ENCODE measurements around the gene INSYN1. TPM values are rescaled to one million over a fixed set of nuclear protein-coding genes. Genes with fewer than 3 reads are reported as not detected.

The INSYN1 gene
- total RNA-seq, 1 experiment from 2014 or later, result not detected

GRCh38 chr15:73784291-73784690 lies 31.1 kb upstream of the INSYN1 start:
- Histone ChIP-seq H3K27ac (ENCODE audit: low read length) (no peak overlapping the region), H3K9ac (ENCODE audit: low read length) (no peak overlapping the region), H3K4me2 (ENCODE audit: low read length) (no peak overlapping the region), H2AFZ (ENCODE audit: low read length) (no peak overlapping the region), H3K9me2 (replicated peaks; ENCODE audit: low read length) (no peaks in the 10 kb centered on the region), H3K79me2 (ENCODE audit: low read length) (no peaks in the 10 kb centered on the region), H3K9me3 (ENCODE audit: low read length) (no peaks in the 10 kb centered on the region), H3K36me3 (ENCODE audit: low read depth, low read length) (no peaks in the 10 kb centered on the region), H3K4me1 (ENCODE audit: insufficient read depth, low read length) (no peaks in the 10 kb centered on the region), H3K4me3 (ENCODE audit: low read length) (no peak overlapping the region), H4K20me1 (ENCODE audit: low read length) (no peaks in the 10 kb centered on the region), H3K27me3 (ENCODE audit: low read length) (no peaks in the 10 kb centered on the region), H3F3A (ENCODE audit: low read length, unreplicated experiment) (no peaks in the 10 kb centered on the region)
- DNase-seq (no peak), ATAC-seq (no peak)
- no peak for TF ChIP-seq EZH2phosphoT487 (IDR thresholded peaks at IDR 0.05; ENCODE audit: borderline replicate concordance, low read length)
- TF ChIP-seq CTCF (conservative IDR thresholded peaks at IDR 0.05; ENCODE audit: low read depth, low read length), result no peak
- TF ChIP-seq EZH2 (IDR thresholded peaks at IDR 0.05; ENCODE audit: low read length, unreplicated experiment), result no peak
- POLR2A ChIA-PET (ENCODE audit: unreplicated experiment), result no interaction called here
- no TSS peak for BruUV-seq (replicated peaks)
- CTCF ChIA-PET, result no interaction called here
- intact Hi-C loops (cut with micrococcal nuclease), result no loop called here

- Histone ChIP-seq H3K36me3 (ENCODE audit: low read depth, low read length) (no peaks in the 10 kb centered on the region), H3K4me2 (ENCODE audit: low read length) (no peak overlapping the region), H4K20me1 (ENCODE audit: low read length) (no peaks in the 10 kb centered on the region), H3K9ac (ENCODE audit: low read length) (no peak overlapping the region), H3K9me2 (replicated peaks; ENCODE audit: low read length) (no peaks in the 10 kb centered on the region), H3K27ac (ENCODE audit: low read length) (no peak overlapping the region), H3K4me1 (ENCODE audit: insufficient read depth, low read length) (no peaks in the 10 kb centered on the region), H3K79me2 (ENCODE audit: low read length) (no peaks in the 10 kb centered on the region), H3F3A (ENCODE audit: low read length, unreplicated experiment) (no peaks in the 10 kb centered on the region), H3K27me3 (ENCODE audit: low read length) (no peaks in the 10 kb centered on the region), H3K4me3 (ENCODE audit: low read length) (no peak overlapping the region), H2AFZ (ENCODE audit: low read length) (no peak overlapping the region), H3K9me3 (ENCODE audit: low read length) (no peaks in the 10 kb centered on the region)
- TF ChIP-seq EZH2phosphoT487 (IDR thresholded peaks at IDR 0.05; ENCODE audit: borderline replicate concordance, low read length), result no peak
- no peak for TF ChIP-seq CTCF (conservative IDR thresholded peaks at IDR 0.05; ENCODE audit: low read depth, low read length)
- TF ChIP-seq EZH2 (IDR thresholded peaks at IDR 0.05; ENCODE audit: low read length, unreplicated experiment), result no peak
- ATAC-seq (no peak), DNase-seq (no peak)
- ChIA-PET POLR2A (ENCODE audit: unreplicated experiment) (no interaction called here), CTCF (no interaction called here)
- intact Hi-C loops (cut with micrococcal nuclease), result no loop called here
- no TSS peak for BruUV-seq (replicated peaks)
These were observed 29.3 kb upstream of the INSYN1 start for GRCh38 chr15:73782344-73782959.

DNA sequence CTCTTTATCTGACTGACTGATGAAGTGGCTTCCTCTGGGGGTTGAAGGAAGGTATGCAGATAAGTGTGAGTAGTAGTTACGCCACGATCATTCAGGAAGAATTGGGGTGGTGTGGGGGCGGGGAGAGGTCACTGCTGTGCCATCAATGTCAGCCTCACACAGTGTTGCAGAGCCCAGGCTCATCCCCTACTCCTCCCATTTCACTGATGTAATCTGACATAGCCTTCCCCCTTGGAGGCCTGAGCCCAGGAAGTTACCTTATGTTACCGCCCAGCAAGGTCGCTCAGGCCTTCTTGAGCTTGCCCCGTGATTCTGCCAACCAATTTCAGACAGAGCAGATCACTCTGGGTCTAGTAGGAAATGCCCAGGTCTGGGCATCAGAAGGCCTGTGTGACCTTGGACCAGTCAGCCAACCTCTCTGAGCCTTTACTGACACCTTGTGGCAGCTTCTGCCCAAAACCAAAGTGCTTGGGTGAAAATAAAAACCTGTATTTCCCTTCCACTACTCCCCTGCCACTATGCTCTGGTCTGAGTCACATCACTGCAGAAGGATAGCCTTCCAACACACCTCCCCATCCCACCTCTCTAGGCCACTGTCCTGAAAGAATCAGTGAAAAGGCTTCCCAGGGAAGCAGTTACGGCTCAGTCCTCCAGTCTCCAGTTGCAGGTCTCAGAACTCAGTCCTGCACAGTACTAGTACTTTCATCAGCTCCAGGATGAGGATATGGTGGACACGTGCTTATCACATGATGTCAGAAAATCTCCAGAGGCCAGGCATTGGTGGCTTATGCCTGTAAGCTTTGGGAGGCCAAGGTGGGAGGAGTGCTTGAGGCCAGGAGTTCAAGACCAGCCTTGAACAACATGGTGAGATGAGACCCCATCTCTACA lies 28.1 kb upstream of the INSYN1 start:
- no peaks in the 10 kb centered on the region for H3K27me3 ChIP-seq (ENCODE audit: low read length)
- no peaks in the 10 kb centered on the region for H3K9me2 ChIP-seq (replicated peaks; ENCODE audit: low read length)
- no peak overlapping the region for H2AFZ ChIP-seq (ENCODE audit: low read length)
- no peak overlapping the region for H3K4me3 ChIP-seq (ENCODE audit: low read length)
- ChIA-PET CTCF (no interaction called here), POLR2A (ENCODE audit: unreplicated experiment) (no interaction called here)
- no peaks in the 10 kb centered on the region for H3K36me3 ChIP-seq (ENCODE audit: low read depth, low read length)
- no peak overlapping the region for H3K27ac ChIP-seq (ENCODE audit: low read length)
- no peaks in the 10 kb centered on the region for H3K79me2 ChIP-seq (ENCODE audit: low read length)
- intact Hi-C loops (cut with micrococcal nuclease), result no loop called here
- DNase-seq, result peak; percentile 63
- no peak overlapping the region for H3K4me2 ChIP-seq (ENCODE audit: low read length)
- no peaks in the 10 kb centered on the region for H3K9me3 ChIP-seq (ENCODE audit: low read length)
- BruUV-seq (replicated peaks), result no TSS peak
- no peaks in the 10 kb centered on the region for H3K4me1 ChIP-seq (ENCODE audit: insufficient read depth, low read length)
- no peak overlapping the region for H3K9ac ChIP-seq (ENCODE audit: low read length)
- no peaks in the 10 kb centered on the region for H4K20me1 ChIP-seq (ENCODE audit: low read length)
- ATAC-seq, result peak; percentile 54
- TF ChIP-seq EZH2 (IDR thresholded peaks at IDR 0.05; ENCODE audit: low read length, unreplicated experiment) (no peak), CTCF (conservative IDR thresholded peaks at IDR 0.05; ENCODE audit: low read depth, low read length) (peak; percentile 74)
- H3F3A ChIP-seq (ENCODE audit: low read length, unreplicated experiment), result no peaks in the 10 kb centered on the region
